GM19043 (cell line): ENCODE results near the gene MKNK2.

Experiments used
- ATAC-seq: cut with Tn5 transposase; IDR thresholded peaks from one replicate; pipeline ENCODE4 v1.9.1; 2021; ENCODE audit warnings: low read depth; ENCODE audit not compliant: unreplicated experiment

The MKNK2 gene

GRCh38 chr19:2080336-2080988, 29.4 kb upstream of the MKNK2 start:
- ATAC-seq: no peak

GRCh38 chr19:2079865-2080301, 28.8 kb upstream of the MKNK2 start:
- no peak for ATAC-seq

- ATAC-seq: no peak
Measured at GRCh38 chr19:2079076-2079864, 28.2 kb upstream of the MKNK2 start.

GRCh38 chr19:2077833-2078619, 27.0 kb upstream of the MKNK2 start:
- ATAC-seq: no peak

- ATAC-seq: no peak
Measured at GRCh38 chr19:2077398-2077797, 26.4 kb upstream of the MKNK2 start.

- no peak for ATAC-seq
Measured at GRCh38 chr19:2076526-2076944, 25.5 kb upstream of the MKNK2 start.

GRCh38 chr19:2072757-2073551, 21.9 kb upstream of the MKNK2 start:
- no peak for ATAC-seq

GRCh38 chr19:2070986-2071673, 20.1 kb upstream of the MKNK2 start:
- no peak for ATAC-seq

- ATAC-seq: no peak
Measured at GRCh38 chr19:2070436-2070827, 19.4 kb upstream of the MKNK2 start.

GRCh38 chr19:2064788-2065524, 13.9 kb upstream of the MKNK2 start:
- ATAC-seq: no peak

- no peak for ATAC-seq
Measured at GRCh38 chr19:2064395-2064787, 13.3 kb upstream of the MKNK2 start.

GRCh38 chr19:2063824-2064223, 12.8 kb upstream of the MKNK2 start:
- ATAC-seq: no peak

- no peak for ATAC-seq
Measured at GRCh38 chr19:2062770-2063169, 11.7 kb upstream of the MKNK2 start.

- no peak for ATAC-seq
Measured at GRCh38 chr19:2062389-2062729, 11.3 kb upstream of the MKNK2 start.

GRCh38 chr19:2061495-2062388, 10.7 kb upstream of the MKNK2 start:
- ATAC-seq: peak; percentile 78

- peak; percentile 14 for ATAC-seq
Measured at GRCh38 chr19:2060884-2061494, 9.9 kb upstream of the MKNK2 start.

- ATAC-seq: no peak
Measured at GRCh38 chr19:2059422-2060201, 8.6 kb upstream of the MKNK2 start.
